IPS-20b (cell line): Measurements from ENCODE around the gene POTED.
"Not testable (repeated sequence)": the region's sequence is repeated elsewhere in the genome, so short reads cannot be mapped to it uniquely, and the experiment has no call there.

Experiments used
- H3K27ac ChIP-seq: one replicate; pipeline ENCODE4 v1.5.1; 2013; ENCODE audit warnings: low read length
- H3K27me3 ChIP-seq: 2 replicates; pipeline ENCODE4 v1.6.1; 2013; ENCODE audit warnings: mild to moderate bottlenecking, low read length, inconsistent platforms; ENCODE audit not compliant: insufficient read depth
- H3K36me3 ChIP-seq: 2 replicates; pipeline ENCODE4 v1.6.1; 2013; ENCODE audit warnings: low read depth, mild to moderate bottlenecking, inconsistent platforms, low read length, moderate library complexity; ENCODE audit not compliant: insufficient read depth
- H3K4me1 ChIP-seq: 2 replicates; pipeline ENCODE4 v1.6.1; 2013; ENCODE audit warnings: mild to moderate bottlenecking, control low read depth, inconsistent platforms, low read length, moderate library complexity; ENCODE audit not compliant: insufficient read depth
- H3K4me3 ChIP-seq: 2 replicates; pipeline ENCODE4 v1.5.1; 2013; ENCODE audit warnings: mild to moderate bottlenecking, low read length, inconsistent platforms
- H3K9ac ChIP-seq: 2 replicates; pipeline ENCODE4 v1.6.1; 2013; ENCODE audit warnings: low read depth, mild to moderate bottlenecking, inconsistent platforms, low read length, moderate library complexity
- H3K9me3 ChIP-seq: 2 replicates; pipeline ENCODE4 v1.6.1; 2013; ENCODE audit warnings: mild to moderate bottlenecking, low read depth, low read length, inconsistent platforms; ENCODE audit not compliant: insufficient read depth

Gene POTED

GRCh38 chr21:13609477-13609876 is at the start of gene POTED:
Gene POTED, plus strand, starts transcription at chr21:13609777. Its CDS starts 452 bp downstream, at chr21:13610229.
- H3K4me1 ChIP-seq, H3K27me3 ChIP-seq, H3K4me3 ChIP-seq, H3K36me3 ChIP-seq, H3K9ac ChIP-seq, H3K27ac ChIP-seq, H3K9me3 ChIP-seq: not testable (repeated sequence)

DNA sequence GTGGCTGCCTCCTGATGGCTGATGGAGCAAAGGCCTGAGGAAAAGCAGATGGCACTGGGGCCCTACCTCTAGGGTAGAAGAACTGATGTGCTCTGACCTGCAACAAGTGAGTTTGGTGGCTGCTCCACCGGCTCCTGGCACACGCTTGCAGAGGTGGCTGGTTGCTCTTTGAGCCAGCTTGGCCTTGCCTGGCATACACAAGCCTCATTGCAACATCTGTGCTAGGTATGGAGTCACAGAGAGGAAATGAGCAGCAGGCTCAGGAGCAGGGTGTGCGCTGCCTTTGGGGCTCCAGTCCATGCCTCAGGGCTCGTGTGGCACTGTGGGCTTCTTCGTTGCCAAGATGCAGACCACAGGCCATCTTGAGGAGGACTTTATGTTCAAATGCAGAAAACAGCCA is 40.5 kb downstream of the POTED start:
- not testable (repeated sequence) for H3K27ac ChIP-seq, H3K27me3 ChIP-seq, H3K36me3 ChIP-seq, H3K9ac ChIP-seq, H3K9me3 ChIP-seq, H3K4me1 ChIP-seq, H3K4me3 ChIP-seq

DNA sequence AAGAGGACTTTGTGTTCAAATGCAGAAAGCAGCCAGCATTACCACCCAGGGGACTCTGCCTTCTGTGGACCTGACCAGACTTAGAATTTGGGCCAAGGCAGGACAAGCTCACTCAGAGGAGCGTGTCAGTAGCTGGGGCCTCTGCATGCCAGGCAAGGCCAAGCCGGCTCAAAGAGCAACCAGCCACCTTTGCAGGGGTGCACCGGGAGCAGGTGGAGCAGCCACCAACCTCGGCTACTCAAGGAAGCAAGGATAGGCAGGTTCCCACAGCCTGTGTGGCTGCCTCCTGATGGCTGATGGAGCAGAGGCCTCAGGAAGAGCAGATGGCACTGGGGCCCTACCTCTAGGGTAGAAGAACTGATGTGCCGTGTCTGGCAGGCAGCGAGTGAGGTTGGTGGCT is 42.2 kb downstream of the POTED start:
- H3K27me3 ChIP-seq, H3K4me1 ChIP-seq, H3K27ac ChIP-seq, H3K9me3 ChIP-seq, H3K9ac ChIP-seq, H3K4me3 ChIP-seq, H3K36me3 ChIP-seq: not testable (repeated sequence)
